ENCODE results near the gene RPL32.

GRCh38 chr3:12809001-12809400 lies 32.4 kb downstream of the RPL32 start:
- TF ChIP-seq, protein P1, sequence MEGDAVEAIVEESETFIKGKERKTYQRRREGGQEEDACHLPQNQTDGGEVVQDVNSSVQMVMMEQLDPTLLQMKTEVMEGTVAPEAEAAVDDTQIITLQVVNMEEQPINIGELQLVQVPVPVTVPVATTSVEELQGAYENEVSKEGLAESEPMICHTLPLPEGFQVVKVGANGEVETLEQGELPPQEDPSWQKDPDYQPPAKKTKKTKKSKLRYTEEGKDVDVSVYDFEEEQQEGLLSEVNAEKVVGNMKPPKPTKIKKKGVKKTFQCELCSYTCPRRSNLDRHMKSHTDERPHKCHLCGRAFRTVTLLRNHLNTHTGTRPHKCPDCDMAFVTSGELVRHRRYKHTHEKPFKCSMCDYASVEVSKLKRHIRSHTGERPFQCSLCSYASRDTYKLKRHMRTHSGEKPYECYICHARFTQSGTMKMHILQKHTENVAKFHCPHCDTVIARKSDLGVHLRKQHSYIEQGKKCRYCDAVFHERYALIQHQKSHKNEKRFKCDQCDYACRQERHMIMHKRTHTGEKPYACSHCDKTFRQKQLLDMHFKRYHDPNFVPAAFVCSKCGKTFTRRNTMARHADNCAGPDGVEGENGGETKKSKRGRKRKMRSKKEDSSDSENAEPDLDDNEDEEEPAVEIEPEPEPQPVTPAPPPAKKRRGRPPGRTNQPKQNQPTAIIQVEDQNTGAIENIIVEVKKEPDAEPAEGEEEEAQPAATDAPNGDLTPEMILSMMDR (IDR thresholded peaks at IDR 0.05; ENCODE audit: insufficient read depth, low read depth, low read length): no peak
- no peak for TF ChIP-seq EZH2 (IDR thresholded peaks at IDR 0.05; ENCODE audit: insufficient read depth, low read length)

Data from astrocyte (in vitro differentiated cells and primary cell).